Activated naive CD8-positive, alpha-beta T cell (primary cell): Measurements from ENCODE around the gene IWS1.

Experiments used
- H3K27ac Mint-ChIP-seq: one replicate; pipeline ENCODE4 v1.8.0; 2021; ENCODE audit warnings: mixed read lengths
- H3K27me3 Mint-ChIP-seq: one replicate; pipeline ENCODE4 v1.8.0; 2021; ENCODE audit warnings: mixed read lengths
- H3K36me3 Mint-ChIP-seq: one replicate; pipeline ENCODE4 v1.8.0; 2021; ENCODE audit warnings: mixed read lengths
- H3K4me1 Mint-ChIP-seq: one replicate; pipeline ENCODE4 v1.8.0; 2021; ENCODE audit warnings: low read depth, mixed read lengths
- H3K4me3 Mint-ChIP-seq: one replicate; pipeline ENCODE4 v1.8.0; 2021; ENCODE audit warnings: mild to moderate bottlenecking, mixed read lengths
- H3K9me3 Mint-ChIP-seq: one replicate; pipeline ENCODE4 v1.8.0; 2021; ENCODE audit warnings: low read depth, mixed read lengths

Gene IWS1

DNA sequence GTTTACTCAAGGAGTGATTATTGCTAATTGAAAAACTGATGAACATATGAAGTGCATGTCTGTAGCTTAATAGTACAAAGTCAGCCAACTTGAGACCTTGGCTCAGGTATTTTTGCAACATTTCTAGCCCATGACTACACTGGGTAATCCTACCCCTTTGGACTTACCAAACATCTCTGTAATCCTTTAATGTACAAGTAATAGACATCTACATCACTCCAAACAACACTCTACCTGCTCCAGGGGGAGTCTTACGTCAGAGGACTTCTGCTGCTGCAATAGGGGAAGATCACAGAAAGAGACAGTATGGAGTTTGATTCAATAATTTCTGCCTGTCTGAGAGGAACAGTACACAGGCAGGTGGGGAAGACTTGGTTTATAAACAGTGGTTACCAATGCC is 54.0 kb downstream of the IWS1 start:
- Mint-ChIP-seq H3K4me3 (no peak overlapping the region), H3K27me3 (no peaks in the 10 kb centered on the region), H3K9me3 (peaks cover 4% of the 10 kb centered on the region), H3K4me1 (no peaks in the 10 kb centered on the region), H3K36me3 (peaks cover 17% of the 10 kb centered on the region), H3K27ac (no peak overlapping the region)

- Mint-ChIP-seq H3K4me1 (no peaks in the 10 kb centered on the region), H3K4me3 (no peak overlapping the region), H3K27me3 (no peaks in the 10 kb centered on the region), H3K9me3 (peaks cover 4% of the 10 kb centered on the region), H3K36me3 (peaks cover 19% of the 10 kb centered on the region), H3K27ac (no peak overlapping the region)
Measured at GRCh38 chr2:127471286-127471988, 54.9 kb downstream of the IWS1 start.

DNA sequence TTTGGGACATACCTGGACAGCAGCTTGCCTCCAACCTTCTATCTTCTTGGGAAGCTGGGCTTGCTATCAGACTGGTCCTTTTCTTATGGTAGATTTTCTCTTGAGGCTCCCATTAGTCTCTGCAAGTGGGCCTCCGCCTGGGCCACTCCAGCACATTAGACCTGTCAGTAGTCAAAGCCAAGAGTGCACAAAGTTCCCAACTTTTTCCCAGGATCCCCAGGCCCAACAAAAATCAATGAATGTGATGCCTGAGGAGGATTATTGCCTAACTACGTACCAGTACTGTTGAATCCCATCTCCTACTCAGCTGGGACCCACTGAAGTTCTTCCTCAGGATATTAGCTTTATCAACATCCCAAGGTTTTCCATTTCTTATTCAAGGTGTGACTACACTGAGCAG is 56.3 kb downstream of the IWS1 start:
- Mint-ChIP-seq H3K4me1 (peaks cover 8% of the 10 kb centered on the region), H3K27ac (no peak overlapping the region), H3K9me3 (no peaks in the 10 kb centered on the region), H3K36me3 (peaks cover 19% of the 10 kb centered on the region), H3K4me3 (no peak overlapping the region), H3K27me3 (no peaks in the 10 kb centered on the region)

- H3K4me1 Mint-ChIP-seq: peaks cover 16% of the 10 kb centered on the region
- no peak overlapping the region for H3K27ac Mint-ChIP-seq
- no peak overlapping the region for H3K4me3 Mint-ChIP-seq
- no peaks in the 10 kb centered on the region for H3K27me3 Mint-ChIP-seq
- peaks cover 19% of the 10 kb centered on the region for H3K36me3 Mint-ChIP-seq
- H3K9me3 Mint-ChIP-seq: no peaks in the 10 kb centered on the region
Measured at GRCh38 chr2:127469051-127469450, 57.2 kb downstream of the IWS1 start.

GRCh38 chr2:127465258-127465657 is 61.0 kb downstream of the IWS1 start:
- no peaks in the 10 kb centered on the region for H3K27me3 Mint-ChIP-seq
- H3K9me3 Mint-ChIP-seq: no peaks in the 10 kb centered on the region
- H3K4me1 Mint-ChIP-seq: peaks cover 18% of the 10 kb centered on the region
- no peak overlapping the region for H3K27ac Mint-ChIP-seq
- H3K36me3 Mint-ChIP-seq: peaks cover 28% of the 10 kb centered on the region
- no peak overlapping the region for H3K4me3 Mint-ChIP-seq

DNA sequence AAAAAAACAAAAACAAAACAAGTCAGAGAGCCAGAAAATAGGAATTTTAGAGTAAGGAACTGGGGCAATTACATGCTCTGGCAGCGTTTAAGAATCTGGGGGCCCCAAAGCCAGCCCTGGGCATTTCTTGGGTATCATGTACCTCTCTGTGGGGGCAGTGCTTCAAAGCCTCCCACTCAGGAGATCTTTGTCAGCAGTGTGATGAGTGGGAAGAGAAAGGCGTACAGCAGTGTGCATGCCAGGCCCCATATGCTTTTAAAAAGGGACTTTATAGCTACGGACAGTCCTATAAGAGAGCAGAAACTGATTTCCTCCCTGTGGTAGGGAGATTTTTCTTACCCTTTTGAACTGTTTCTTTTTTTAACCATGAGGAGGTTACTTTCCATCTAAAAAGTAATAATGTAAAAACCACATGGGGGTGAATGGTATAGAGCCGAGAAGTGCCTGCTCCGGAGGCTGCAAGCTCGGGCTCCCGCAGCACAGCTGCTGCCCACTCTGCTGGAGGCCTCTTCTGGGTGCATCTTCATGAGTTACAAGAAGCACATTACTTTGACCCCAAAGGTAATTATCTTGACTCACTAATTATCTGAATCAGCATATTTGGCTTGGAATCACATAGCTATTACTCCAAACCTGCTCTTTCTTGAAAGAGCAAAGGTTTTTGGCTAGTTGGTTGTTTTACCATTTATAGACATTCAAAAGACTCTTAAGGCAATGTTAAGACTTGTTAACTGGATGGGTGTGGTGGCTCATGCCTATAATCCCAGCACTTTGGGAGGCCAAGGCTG is 61.6 kb downstream of the IWS1 start:
- peaks cover 18% of the 10 kb centered on the region for H3K4me1 Mint-ChIP-seq
- H3K27me3 Mint-ChIP-seq: no peaks in the 10 kb centered on the region
- no peaks in the 10 kb centered on the region for H3K9me3 Mint-ChIP-seq
- H3K36me3 Mint-ChIP-seq: peaks cover 28% of the 10 kb centered on the region
- no peak overlapping the region for H3K27ac Mint-ChIP-seq
- no peak overlapping the region for H3K4me3 Mint-ChIP-seq

GRCh38 chr2:127463155-127463991 is 62.9 kb downstream of the IWS1 start:
- no peak overlapping the region for H3K27ac Mint-ChIP-seq
- peaks cover 22% of the 10 kb centered on the region for H3K36me3 Mint-ChIP-seq
- no peaks in the 10 kb centered on the region for H3K9me3 Mint-ChIP-seq
- peaks cover 18% of the 10 kb centered on the region for H3K4me1 Mint-ChIP-seq
- no peak overlapping the region for H3K4me3 Mint-ChIP-seq
- no peaks in the 10 kb centered on the region for H3K27me3 Mint-ChIP-seq

GRCh38 chr2:127462461-127462860 is 63.8 kb downstream of the IWS1 start:
- H3K9me3 Mint-ChIP-seq: no peaks in the 10 kb centered on the region
- peaks cover 18% of the 10 kb centered on the region for H3K36me3 Mint-ChIP-seq
- H3K4me3 Mint-ChIP-seq: no peak overlapping the region
- no peaks in the 10 kb centered on the region for H3K27me3 Mint-ChIP-seq
- peaks cover 18% of the 10 kb centered on the region for H3K4me1 Mint-ChIP-seq
- H3K27ac Mint-ChIP-seq: no peak overlapping the region

DNA sequence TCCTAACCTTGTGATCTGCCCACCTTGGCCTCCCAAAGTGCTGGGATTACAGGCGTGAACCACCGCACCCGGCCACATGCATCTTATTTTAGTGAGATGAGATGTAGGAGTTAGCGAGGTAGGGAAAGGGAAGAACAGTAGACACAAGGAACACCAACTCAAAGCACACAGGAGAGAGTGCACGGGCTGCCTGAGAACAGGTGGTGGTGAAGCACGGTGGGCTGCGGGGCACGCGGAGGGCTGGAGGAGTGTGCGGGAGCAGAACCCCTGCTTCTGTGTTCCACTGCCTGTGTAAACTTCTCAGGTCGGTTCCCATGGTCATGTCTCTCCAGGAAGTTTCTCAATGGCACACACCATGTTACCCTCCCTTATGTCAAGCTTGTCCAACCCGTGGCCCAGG is 69.3 kb downstream of the IWS1 start:
- Mint-ChIP-seq H3K36me3 (peaks cover 21% of the 10 kb centered on the region), H3K4me1 (no peaks in the 10 kb centered on the region), H3K4me3 (no peak overlapping the region), H3K9me3 (no peaks in the 10 kb centered on the region), H3K27ac (no peak overlapping the region), H3K27me3 (no peaks in the 10 kb centered on the region)

- Mint-ChIP-seq H3K27me3 (no peaks in the 10 kb centered on the region), H3K36me3 (peaks cover 16% of the 10 kb centered on the region), H3K9me3 (no peaks in the 10 kb centered on the region)
Measured at GRCh38 chr2:127455566-127456493, 70.5 kb downstream of the IWS1 start.

GRCh38 chr2:127454595-127455565 is 71.4 kb downstream of the IWS1 start:
- H3K36me3 Mint-ChIP-seq: peaks cover 20% of the 10 kb centered on the region
- H3K27me3 Mint-ChIP-seq: no peaks in the 10 kb centered on the region
- H3K4me1 Mint-ChIP-seq: no peaks in the 10 kb centered on the region
- H3K27ac Mint-ChIP-seq: no peak overlapping the region
- H3K9me3 Mint-ChIP-seq: no peaks in the 10 kb centered on the region
- no peak overlapping the region for H3K4me3 Mint-ChIP-seq

More at GRCh38 chr2:127455566-127456493, 70.5 kb downstream of the IWS1 start:
- H3K4me1 Mint-ChIP-seq: no peaks in the 10 kb centered on the region
- peak overlapping the region; percentile 32 for H3K4me3 Mint-ChIP-seq
- H3K27ac Mint-ChIP-seq: no peak overlapping the region

DNA sequence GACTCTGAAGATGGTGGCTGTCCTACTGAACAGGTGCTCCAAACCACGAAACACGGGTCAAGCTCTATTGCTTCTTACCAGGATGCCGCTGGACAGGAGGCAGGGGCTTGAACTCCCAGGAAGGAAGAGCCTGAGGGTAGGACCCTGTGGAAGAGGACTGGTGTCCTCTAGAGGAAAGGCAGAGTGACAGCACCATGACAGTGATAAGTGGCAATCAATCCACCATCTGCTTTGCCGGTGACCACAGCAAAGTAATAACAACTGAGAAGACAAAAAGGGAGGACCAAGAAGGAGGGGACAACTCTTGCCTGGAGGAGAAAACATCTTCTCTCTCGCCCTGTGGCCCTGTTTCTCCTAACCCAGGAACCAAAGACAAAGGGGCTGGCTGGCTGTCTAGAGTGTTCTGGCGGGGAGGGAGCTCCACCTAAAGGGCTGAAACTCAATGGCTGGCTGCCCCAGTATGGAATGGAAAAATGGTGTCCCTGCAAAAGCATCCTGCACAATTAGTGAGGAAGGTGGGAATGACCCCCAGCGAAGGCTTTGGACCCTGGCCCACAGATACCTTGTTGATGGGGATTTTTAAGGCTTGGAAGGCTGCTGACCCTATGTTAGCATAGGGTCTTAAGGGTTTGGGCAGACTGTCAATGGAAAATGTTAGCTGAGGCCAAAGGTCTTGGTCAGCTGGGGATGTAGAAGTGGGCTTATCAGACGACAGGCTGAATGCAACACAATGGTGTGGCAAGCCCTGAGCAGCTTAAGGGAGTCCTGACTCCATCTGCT is 72.7 kb downstream of the IWS1 start:
- peaks cover 25% of the 10 kb centered on the region for H3K36me3 Mint-ChIP-seq
- H3K4me1 Mint-ChIP-seq: no peaks in the 10 kb centered on the region

DNA sequence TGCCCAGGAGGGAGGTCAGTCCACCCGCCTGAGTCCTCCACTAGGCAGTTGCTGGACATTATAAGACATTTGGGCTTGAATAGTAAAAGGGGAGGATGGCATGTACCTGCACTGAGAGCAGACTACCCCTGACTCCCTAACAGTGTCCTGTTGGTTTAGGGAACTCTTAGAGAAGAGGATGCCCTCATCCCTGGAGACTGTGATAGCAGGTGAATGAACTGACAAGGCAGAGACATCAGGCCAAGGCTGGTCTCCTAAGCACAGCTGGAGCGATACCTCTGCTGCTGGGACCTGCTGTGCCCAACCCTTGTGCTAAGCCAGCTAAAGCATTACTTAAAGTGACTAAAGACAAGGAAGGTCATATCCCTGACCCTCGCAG is 73.3 kb downstream of the IWS1 start:
- H3K27me3 Mint-ChIP-seq: no peaks in the 10 kb centered on the region
- no peaks in the 10 kb centered on the region for H3K9me3 Mint-ChIP-seq
- peaks cover 25% of the 10 kb centered on the region for H3K36me3 Mint-ChIP-seq
- no peak overlapping the region for H3K27ac Mint-ChIP-seq
- no peak overlapping the region for H3K4me3 Mint-ChIP-seq
- no peaks in the 10 kb centered on the region for H3K4me1 Mint-ChIP-seq

More for the DNA sequence above, 72.7 kb downstream of the IWS1 start:
- no peak overlapping the region for H3K27ac Mint-ChIP-seq
- no peak overlapping the region for H3K4me3 Mint-ChIP-seq
- H3K9me3 Mint-ChIP-seq: no peaks in the 10 kb centered on the region
- H3K27me3 Mint-ChIP-seq: no peaks in the 10 kb centered on the region
